Pons (tissue), 1 donor: Measurements from ENCODE around the gene CNTNAP2.
"Not testable (repeated sequence)": the region's sequence is repeated elsewhere in the genome, so short reads cannot be mapped to it uniquely, and the experiment has no call there.

Experiments used
- DNase-seq: peaks from one replicate; pipeline ENCODE4 v3.0.0-alpha.2; 2016; ENCODE audit warnings: low spot score

Gene CNTNAP2

DNA sequence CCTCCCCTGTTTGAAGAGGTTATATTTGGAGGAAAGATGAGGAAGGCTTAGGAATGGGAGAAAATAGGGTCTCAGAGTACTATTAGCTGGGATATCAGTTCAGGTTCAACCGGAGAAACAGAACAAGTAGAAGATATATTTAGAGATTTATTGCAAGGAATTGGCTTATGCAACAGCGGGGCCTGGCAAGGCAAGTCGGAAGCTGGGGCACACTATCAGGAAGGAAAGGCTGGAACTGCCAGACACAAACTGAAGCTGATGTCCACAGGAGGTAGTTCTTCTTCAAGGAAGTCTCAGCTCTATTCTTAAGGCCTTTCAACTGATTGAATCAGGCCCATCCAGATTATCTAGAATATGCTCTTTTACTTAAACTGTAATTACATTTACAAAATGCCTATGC is 1534.4 kb downstream of the CNTNAP2 start:
- DNase-seq, result no peak

DNA sequence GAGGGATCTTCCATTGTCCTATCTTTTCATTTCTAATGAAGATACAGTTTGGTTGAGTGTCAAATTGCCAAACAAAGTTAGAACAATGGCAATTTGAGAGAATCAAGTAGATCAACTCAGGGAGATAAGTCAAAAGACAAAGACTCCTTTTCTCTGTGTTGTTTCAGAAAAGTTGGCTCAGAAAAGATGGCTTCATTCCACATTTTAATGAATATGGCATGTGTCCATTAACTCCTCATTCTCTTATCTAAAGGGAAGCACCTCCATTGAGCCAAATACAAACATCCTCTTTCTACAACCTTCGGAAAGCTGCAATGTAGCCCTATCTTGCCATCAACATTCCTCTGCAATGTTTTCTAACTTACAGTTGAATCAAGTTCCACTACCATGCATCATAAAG is 1535.0 kb downstream of the CNTNAP2 start:
- no peak for DNase-seq

DNA sequence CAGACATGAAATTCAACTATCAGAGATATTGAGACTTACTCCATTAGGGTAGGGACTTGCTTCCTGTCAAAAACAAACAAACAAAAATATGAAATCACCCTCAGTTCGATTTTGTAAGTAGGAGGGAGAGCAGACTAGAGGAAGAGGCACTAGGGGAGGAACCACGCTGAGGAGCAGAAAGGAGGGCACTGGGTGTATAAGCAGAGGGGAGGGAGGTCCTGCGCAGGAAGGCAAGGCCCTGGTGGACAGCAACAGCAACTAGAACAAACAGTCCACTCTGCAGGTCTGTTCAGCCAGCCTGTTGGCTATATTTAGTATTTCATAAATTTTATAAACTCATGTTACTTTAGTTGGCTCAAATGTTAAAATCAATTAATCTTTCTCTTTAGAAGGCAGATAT is 1536.9 kb downstream of the CNTNAP2 start:
- DNase-seq, result no peak

DNA sequence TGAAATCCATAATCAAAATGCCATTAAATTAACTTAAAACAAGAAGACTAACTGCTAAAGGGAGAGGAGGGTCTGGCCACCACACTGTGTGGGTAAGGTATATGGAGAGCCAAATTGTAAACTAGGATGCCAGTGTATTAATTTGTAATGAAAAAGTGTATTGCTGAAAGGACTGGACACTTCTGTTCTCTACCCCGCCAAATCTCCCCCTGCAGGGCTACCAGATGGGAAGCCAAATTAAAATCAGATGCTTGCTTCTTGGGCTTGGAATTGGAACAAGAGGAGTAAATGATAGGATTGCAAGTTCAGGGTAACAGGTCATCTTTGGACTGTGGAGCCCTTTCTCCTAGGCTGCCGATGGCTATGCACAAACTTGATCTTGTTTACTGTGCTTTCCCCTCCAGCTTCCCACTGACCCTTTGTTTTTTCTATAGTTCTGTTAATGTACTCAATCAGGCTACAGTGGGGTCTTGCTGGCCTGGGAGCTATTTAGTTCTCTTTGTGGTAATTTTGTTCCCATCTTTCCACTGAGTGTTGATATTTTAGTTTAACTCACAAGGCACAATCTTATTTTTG is 1541.9 kb downstream of the CNTNAP2 start:
- DNase-seq, result no peak

DNA sequence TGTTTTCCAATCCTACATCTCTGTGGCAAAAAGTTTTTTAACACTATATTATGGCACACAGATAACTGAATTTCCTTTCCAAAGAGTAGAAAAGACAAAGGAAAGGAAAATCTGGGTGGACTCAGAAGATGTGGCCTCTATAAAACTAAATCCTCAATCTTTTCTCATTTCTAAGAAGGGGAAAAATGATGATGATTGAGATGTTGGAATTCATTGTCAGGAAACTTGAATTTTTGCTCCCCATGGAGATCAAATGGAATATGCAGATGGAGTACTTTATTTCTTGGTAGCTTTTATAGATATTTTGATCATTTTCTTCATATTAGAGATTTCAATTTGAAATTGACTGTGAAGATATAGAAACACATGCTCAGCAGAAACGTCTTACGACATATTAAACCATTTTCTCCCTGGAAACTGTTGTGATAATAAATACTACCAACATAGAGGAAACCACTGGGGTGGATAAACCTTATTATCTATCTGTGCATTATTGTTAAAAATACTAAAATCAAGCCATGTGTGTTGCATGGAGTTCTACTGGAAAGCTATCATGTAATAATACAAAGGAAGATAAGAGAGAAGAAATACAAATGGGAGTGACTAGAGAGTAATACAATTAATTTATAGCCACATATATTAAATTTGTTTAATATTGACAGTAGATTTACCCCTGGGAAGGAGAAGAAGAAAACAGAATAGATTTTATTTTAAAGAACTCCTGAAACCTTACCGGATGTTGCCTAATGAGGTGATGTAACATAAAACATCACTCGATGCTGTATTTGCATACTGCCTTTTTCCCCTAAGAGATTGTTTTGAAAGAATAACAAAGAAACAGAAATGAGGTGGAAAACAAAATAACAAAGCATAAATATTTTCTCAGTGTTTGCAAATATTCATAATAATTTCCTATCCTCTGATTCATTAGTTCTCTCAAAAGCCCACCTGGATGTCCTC is 1542.7 kb downstream of the CNTNAP2 start:
- no peak for DNase-seq

DNA sequence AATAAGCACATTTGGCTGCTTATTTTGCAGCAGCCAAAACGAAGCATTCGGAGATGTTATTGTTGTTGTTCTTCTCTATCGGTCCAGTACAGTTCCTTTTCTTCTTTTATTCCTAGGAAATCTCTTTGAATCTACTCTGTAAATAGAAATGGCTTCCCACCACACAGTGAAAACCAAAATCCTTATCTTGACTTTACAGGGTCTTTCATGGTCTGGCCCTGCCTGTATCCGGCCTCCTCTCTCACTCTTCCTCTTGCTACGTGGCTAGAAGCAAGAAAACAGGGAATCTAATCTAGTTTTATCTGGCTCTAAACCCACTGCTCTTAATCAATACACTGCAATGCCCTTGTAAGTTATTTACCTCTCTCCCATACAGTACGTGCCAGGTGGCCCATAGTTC is 1547.9 kb downstream of the CNTNAP2 start:
- no peak for DNase-seq

DNA sequence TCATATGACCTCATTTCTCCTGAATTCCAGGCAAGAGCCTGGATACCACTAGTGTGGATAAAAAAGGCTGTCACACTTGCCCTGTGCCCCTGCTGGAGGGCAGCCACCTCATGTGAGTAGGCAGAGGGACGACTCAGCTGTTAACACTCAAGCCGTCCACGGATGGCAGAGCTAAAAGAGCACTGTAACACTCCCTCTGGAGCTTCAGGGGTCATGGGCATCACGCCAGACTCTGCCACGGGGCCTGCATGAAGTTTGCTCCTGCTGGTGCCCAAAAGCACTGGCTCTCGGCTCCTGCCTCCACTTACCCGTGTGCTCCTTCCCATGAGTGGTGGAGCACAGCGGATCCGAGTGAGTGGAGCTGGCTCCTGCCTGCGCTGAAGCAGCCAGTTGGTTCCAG is 1554.2 kb downstream of the CNTNAP2 start:
- no peak for DNase-seq

DNA sequence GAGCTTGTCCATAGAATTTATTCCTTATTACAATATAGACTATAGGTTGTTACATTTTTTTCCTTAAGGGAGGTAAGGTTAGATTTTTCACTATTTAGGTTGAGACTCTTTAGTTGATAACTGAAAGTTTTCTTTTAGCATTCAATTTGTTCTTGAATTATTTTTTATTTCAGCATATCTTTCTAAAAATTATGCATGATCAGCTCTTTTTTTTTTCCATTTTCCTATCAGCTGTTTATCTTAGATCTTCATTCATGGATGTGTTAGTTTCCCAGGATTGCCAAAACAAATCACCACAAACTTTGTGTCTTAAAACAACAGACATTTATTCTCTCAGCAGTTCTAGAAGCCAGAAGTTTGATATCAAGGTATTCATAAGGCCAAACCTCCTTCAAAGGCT is 1558.1 kb downstream of the CNTNAP2 start:
- DNase-seq, result no peak

DNA sequence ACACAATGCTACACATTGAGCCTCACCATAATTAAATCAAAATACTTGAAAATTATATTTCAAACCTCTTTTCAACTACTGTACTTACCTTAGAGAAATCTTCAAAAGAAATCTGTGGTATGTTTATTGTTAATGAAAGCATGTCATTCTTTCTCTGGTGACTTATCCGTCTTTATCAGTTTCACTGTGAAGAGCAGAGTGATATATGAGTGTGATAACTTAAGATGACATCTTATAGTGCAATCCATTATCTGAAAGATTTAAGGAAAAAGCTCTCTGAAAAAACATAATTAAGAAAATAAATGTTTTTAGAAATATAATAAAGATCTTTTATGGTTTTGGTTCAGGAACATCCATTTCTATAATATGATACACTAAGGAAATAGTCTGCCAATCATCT is 1562.3 kb downstream of the CNTNAP2 start:
- no peak for DNase-seq

DNA sequence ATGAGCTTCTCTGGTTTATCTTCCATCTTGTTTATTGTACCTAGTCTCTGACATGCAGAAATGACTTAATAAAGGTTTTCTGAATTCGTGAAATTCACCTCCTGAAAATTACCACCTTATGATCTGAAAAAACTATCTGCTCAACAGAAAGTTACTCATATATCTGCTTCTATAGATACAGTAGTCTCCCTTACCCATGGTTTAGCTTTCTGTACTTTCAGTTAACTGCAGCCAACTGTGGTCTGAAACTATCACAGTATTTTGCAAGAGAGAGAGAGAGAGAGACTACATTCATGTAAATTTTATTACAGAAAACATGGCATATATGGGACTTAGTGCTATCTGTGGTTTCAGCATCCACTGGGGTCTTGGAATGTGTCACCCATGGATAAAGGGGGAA is 1564.9 kb downstream of the CNTNAP2 start:
- DNase-seq, result no peak

DNA sequence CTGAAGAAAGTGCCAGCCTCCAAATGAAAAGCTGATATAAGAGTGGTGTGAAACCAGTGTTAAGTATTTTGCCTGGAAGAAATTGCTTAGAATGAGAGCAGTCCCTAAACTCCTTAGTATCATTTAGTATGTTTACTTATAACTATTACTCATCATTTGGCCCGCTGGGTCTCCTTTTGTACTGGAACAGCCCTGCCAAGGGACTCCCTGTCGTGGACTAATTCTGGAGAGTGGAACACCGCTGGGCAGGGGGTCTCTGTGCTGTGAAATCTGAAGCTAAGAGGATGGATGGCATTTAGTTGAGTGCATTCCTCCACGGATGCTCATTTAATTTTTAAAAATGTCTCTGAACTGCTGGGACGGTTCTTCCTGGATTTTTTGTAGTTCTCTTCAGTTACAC is 1584.1 kb downstream of the CNTNAP2 start:
- no peak for DNase-seq

DNA sequence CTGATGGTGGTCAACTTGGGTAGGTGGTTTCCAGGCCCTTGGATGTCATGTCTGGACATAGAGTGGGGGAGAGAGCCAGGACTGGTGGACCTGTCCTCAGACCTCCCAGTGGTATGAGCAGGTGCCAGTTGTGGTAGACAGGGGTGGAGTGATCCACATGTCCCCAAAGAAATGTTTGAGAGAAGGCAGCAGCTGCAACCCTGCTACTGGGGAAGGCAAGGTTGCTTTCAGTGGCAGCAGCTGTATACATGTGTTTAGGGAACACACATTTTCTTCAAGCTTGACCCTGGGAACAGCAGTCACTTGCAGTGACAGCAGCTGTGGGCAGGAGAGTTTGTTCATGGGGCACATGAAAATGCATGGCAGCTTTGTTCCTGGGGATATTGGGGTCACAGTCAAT is 1591.3 kb downstream of the CNTNAP2 start:
- DNase-seq, result no peak

DNA sequence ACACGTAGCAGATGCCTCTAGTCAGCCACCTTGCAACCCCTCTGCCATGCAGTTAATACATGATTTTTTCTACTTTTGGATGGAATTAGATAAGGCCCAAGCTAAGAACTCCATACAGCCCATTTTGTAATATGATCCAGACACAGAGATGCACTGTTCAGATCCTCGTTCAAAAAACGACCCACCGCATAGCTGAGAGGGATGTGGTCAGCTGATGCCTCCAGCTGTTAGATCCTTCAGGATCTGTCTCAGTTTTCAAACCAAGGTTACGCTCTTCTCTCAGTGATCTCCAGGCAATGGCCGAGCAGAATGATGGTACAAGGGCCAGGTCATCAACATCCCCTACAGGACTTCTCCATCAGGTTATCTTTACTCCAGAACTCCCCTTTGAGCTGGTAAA is 1592.3 kb downstream of the CNTNAP2 start:
- DNase-seq, result no peak

DNA sequence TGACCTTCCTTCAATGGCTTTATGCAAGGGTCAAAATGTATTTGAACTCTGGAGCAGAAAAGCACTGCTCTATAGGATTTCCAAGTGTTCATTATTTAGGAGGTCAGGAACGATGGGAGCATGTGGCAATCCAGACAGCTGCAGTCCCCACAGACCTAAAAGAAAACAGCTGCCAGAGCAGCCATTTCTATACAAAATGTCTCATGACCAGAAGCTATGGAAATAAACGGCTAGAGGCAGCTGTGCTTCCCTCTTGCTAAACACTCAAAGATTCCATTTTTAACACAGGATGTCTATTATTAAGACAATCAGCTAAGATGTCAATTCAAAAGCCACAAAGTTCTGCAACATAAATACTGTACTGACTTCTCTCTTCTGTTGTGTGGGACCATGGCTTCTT is 1594.8 kb downstream of the CNTNAP2 start:
- no peak for DNase-seq

DNA sequence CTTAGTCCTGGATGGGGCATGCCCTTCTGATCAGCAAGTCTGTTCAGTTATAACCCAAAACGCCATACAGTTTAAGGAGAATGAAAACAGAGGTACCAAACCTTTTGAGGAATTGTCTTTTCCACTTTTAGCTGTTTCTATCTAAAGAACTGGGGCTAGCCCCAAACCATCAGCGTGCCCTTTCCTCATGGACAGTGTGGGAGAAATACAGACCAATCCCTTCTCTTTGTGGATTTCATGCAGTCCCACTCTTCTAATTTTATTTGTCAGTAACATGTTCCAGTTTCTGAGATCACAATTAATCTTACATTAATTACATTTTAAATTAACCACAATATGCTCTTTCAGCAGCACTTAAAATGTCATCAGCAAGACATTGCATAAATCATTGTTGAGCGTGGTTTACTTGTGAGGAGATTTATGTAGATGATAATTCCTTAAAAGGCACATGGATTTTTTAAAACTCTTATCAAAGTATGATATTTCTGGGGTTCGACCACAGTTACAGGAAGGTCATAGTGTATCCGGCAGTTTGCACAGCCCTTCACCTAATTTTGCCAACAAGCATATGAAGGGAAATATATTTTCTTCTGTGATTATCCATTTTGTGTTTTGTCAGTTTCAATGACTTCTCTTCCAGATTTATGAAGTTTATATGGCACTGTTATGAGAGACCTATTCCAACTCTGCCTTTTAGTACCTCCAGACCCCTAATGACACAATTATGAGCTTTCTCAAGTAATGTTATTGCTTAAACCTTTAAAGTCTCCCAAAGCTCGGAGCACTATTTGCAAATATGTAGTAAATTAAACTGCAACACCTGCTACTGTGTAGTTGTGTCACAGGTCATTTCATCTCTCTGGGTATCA is 1605.6 kb downstream of the CNTNAP2 start:
- no peak for DNase-seq

DNA sequence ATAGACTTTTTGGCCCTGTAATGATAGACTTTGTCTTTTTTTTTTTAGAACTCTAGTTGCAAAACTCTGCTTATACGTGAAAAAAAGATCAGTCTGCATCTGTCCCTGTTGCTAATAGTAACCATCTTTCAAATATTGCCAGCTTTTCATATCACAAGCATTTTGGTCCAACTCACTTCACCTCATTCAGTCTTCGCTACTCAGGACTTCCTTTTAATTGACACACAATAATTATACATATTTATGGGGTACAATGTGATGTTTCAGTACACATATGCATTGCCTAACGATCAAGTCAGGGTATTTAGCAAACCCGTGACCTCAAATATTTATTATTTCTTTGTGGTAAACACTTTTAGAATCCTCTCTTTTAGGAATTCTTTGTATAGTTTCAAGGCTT is 1606.9 kb downstream of the CNTNAP2 start:
- DNase-seq, result no peak

DNA sequence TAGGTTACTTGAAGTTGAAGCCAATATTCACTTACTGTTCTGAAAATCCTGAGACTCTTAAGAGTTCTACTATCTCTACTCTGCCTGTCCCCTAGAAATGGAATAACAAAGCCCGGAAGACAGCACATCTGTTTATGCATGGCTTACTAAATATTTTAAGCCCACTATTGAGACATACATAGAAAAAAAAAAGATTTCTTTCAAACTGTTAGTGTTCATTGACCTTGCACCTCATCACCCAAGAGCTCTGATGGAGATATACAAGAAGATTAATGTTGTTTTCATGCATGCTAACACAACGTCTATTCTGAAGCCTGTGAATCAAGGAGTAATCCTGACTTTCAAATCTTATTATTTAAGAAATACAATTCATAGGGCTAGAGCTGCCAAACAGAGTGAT is 1614.7 kb downstream of the CNTNAP2 start:
- DNase-seq, result no peak

DNA sequence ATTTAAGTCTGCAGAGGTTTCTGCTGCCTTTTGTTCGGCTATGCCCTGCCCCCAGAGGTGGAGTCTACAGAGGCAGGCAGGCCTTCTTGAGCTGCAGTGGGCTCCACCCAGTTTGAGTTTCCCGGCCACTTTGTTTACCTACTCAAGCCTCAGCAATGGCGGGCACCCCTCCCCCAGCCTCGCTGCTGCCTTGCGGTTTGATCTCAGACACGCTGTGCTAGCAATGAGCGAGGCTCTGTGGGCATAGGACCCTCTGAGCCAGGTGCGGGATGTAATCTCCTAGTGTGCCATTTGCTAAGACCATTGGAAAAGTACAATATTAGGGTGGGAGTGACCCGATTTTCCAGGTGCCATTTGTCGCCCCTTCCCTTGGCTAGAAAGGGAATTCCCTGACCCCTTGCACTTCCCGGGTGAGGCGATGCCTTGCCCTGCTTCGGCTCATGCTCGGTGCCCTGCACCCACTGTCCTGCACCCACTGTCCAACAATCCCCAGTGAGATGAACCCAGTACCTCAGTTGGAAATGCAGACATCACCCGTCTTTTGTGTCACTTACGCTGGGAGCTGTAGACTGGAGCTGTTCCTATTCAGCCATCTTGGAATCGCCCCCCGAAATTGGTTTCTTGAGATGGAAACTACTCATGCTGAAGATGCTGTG is 1621.1 kb downstream of the CNTNAP2 start:
- DNase-seq, result not testable (repeated sequence)

DNA sequence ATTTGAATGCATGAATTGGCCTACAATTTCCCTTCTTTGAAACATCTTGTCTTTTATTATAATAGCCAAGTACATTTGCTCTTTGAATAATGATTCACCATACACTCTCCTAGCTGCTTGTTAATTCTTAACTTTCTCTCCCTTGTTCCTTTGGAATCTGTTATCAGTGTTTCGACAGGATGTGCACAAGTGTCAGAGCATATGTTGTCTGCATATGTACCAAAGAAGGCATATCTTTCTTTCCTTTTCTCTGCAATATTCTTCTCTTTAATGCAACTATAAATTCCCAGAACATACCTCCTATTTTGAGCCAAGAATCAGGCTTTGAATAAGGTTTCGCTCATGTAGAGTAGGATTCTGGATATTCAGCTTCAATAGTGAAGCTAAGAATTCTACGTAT is 1625.7 kb downstream of the CNTNAP2 start:
- no peak for DNase-seq

DNA sequence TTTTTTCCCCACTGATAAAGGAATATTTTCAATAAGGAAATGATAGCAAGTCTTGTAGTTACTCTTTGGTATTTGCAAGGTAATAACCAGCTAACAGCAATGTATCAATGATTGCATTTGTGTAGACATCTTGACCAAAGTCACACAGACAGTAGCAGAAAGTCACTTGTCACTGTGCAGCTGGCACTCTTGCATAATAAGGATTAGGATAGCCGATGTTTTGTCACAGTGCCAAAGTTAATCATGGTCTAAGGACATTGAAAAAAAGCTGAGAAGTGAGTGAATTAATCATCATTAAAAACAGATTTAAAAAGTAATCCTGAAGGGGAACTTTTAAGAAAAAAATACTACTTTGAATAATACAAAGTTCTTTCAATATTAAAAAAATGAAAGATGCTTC is 1639.7 kb downstream of the CNTNAP2 start:
- DNase-seq, result peak; percentile 52

DNA sequence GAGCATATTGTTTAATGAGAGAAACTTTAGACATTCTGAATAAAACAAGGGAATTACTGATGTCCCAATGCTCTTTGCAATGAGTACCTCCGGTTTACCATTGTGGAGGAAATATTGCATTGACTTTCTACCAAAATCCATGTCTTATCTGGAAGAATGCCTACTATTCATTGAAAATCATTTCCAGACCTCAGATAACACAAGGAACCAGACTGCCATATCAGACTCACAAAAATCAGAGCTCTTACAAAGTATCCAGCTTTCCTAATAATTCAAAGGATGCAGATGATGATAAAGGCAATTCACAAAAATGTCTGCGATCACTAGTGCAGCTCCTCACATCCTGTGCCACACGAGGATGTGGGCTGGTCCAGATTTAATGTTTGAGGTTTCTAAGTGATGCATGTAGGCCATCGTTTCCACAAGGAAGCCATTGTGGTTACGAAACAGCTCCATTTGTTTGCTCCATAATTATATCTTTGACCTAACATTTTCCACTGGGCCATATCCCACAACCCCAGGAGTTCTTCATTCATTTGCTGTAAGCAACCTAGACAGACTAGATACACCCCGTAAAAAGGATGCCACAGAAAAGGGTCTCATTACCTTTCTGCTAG is 1642.8 kb downstream of the CNTNAP2 start:
- no peak for DNase-seq

DNA sequence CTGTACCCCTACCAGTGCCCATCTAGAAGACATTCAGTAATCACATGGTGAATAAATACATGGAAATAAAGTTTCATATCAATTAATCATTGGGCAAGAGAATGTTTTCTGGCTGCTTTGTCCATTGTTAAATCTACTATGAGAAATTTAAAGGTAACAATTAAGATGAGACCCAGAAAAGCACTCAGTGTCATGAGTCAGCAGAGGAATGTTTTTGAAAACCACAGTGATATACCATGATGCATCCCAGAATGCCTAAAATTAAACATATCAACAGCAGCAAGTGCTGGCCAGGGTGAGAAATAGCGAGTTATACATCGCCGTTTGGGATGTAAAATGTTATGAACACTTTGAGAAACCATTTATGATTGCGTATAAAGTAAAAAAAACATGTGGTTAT is 1648.7 kb downstream of the CNTNAP2 start:
- no peak for DNase-seq
